ENCODE measurements around the gene SORT1.

DNA sequence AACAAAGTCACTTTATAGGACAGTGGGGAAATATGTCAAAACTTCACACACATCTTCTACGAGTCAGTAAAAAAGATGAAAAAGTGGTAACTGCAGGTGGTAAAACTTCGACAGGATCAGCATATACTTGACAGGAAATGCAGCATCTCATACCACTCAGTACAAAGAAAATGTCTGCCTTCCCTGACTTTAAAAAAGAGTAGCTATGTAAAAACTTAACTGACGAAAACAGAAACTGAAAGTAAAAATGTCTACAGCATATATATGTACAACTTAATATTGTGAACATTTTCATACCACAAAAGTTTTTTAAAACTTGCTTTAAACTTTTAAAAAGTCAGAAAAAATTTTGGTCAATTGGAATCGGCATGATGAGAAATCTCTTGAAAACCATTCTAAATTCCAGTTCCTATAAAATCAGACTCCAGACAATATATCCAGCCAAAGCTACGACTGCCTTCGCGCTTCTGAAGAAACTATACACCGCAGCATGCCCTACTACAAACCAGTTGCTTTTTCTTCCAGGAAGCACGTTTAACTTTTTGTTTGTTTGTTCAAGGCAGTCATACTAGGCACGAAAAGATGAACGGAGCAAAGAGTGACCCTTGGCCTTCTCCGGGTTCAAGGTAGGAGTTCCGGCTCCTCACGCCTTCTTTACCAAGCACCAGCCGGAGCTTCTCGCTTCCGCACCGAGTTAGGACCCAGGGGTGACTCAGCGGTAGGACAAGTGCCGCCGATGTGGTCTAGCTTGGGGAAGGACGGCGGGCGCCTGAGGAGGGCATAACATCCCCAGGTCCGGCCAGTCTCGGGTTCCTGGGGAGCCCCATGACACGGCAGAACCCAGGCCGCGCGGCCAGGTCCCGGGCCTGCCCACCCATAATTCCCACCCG is 27.9 kb upstream of the SORT1 start:
- TF ChIP-seq CTCF (conservative IDR thresholded peaks at IDR 0.05 in 1 of 2, IDR thresholded peaks at IDR 0.05 in 1 of 2; ENCODE audit: extremely low read depth in 1 of 2, insufficient read depth in 1 of 2, low read depth in 1 of 2, low read length in 2 of 2) (no peak), EZH2 (IDR thresholded peaks at IDR 0.05; ENCODE audit: borderline replicate concordance, low read length) (no peak)
